HuH-7.5 (cell line): Measurements from ENCODE around the gene ZNF490.
"Not testable (repeated sequence)": the region's sequence is repeated elsewhere in the genome, so short reads cannot be mapped to it uniquely, and the experiment has no call there.

Source experiments
- DNase-seq: peaks from one replicate; pipeline ENCODE4 v3.0.0; 2011; ENCODE audit warnings: low spot score

ZNF490 gene

GRCh38 chr19:12621253-12622024 lies 10.8 kb upstream of the ZNF490 start:
- not testable (repeated sequence) for DNase-seq

DNA sequence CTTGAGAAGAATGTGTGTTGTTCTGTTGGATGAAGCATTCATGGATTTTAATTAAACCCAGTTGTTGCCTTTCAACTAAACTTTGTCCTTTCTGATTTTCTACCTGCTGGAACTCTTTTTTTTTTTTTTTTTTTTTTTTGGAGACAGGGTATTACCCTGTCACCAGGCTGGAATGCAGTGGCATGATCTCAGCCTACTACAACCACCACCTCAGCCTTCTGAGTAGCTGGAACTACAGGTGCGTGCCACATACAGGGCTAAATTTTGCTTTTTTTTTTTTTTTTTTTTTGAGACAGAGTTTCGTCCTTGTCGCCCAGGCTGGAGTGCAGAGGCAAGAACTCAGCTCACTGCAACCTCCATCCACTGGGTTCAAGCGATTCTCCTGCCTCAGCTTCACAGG lies 7.0 kb upstream of the ZNF490 start:
- DNase-seq, result no peak

DNA sequence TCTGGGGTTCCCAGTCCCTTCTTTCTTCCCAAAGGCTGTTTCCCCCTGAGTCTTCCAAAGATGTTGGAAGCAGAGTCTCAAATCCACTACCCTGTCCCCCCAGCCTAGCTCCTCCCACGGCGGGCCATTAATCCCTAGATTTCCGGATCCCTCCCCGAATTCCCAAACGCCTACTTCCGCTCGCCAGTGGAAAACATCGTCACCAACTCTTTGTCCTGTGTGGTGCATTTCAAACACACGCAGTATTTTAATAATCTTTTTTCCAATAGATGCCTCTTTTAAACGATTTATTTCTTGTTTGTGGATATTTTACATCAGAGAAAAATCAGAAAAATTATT lies 717 bp upstream of the ZNF490 start:
- DNase-seq, result peak; percentile 82

DNA sequence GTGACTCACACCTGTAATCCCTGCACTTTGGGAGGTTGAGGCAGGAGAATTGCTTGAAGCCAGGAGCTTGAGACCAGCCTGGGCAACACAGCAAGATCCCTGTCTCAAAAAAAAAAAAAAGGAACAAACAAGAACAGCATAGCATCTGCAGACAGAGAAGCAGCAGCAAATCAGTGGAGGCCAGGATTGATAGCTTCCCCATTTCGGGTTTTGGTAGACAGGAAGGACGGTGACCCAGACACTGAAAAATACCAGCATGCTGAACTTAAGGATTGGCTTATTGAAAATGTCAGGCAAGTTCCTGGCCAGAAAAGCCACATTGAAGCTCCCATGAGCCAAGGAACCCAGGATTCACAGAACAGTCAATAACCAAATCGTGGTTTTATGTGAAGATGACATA lies 3.0 kb downstream of the ZNF490 start:
- no peak for DNase-seq

DNA sequence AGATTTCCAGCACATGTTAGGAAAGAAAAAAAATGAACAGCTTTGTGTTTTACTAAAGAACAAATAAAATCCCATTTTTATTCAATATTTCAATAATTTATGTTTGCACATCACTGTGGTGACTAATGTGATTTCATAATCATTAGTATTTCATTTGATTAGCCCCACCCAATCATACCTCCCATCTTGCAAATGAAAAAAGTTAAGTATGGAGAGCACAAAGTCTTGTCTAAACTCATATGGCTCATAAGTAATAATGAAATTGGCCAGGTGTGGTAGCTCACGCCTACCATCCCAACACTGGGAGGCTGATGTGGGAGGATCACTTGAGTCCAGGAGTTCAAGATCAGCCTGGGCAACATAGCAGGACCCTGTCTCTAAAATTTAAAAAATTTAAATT lies 3.8 kb downstream of the ZNF490 start:
- DNase-seq, result no peak

DNA sequence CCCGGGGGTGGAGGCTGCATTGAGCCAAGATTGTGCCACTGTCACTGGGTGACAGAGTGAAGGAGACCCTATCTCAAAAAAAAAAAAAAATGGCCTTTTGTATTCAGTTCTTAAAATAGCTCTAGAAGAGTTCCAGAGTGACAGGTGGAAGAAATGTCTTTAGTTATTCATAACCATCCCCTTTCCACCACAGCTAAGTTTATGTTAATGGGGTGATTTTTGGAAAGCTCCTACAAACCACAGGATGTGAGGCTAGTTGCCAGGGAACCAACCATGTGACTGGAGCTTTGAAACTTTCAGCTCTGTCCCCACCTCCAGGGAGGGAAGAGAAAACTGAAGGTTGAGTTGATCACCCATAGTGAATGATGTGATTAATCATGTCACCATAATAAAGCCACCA lies 6.9 kb downstream of the ZNF490 start:
- DNase-seq, result no peak

GRCh38 chr19:12597594-12597993 lies 13.0 kb downstream of the ZNF490 start:
- no peak for DNase-seq

GRCh38 chr19:12596927-12597548 lies 13.6 kb downstream of the ZNF490 start:
- peak; percentile 80 for DNase-seq

DNA sequence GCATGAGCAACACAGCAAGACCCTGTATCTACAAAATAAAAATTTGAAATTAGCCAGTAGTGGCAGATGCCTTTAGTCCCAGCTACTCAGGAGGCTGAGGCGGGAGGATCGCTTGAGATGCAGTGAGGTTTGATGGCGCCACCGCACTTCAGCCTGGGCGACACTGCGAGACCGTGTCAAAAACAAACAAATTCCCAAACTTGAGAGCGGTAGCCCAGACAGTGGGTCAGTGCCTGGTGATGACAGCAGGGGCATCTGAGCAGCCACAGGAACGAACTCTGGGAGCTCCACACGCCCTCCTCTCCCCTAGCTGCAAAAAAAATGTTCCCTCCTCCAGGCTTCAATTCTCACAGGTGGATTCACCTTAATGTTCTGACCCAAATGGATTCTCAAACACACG lies 14.1 kb downstream of the ZNF490 start:
- DNase-seq, result peak; percentile 45

DNA sequence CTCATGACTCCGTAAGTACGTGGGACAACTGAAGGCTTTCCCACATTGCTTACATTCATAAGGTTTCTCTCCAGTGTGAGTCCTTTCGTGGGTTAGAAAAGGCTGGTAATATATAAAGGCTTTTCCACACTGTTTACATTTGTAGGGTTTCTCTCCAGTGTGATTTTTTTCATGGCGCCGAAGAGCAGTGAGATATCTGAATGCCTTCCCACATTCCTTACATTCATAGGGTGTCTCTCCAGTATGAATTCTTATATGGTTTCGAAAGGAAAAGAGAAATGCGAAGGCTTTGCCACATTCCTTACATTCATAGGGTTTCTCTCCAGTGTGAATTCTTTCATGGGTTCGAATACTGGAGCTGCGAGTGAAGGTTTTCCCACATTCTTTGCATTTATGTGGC lies 29.5 kb downstream of the ZNF490 start:
- DNase-seq, result no peak

- no peak for DNase-seq
Measured at GRCh38 chr19:12580180-12580694, 30.4 kb downstream of the ZNF490 start.

DNA sequence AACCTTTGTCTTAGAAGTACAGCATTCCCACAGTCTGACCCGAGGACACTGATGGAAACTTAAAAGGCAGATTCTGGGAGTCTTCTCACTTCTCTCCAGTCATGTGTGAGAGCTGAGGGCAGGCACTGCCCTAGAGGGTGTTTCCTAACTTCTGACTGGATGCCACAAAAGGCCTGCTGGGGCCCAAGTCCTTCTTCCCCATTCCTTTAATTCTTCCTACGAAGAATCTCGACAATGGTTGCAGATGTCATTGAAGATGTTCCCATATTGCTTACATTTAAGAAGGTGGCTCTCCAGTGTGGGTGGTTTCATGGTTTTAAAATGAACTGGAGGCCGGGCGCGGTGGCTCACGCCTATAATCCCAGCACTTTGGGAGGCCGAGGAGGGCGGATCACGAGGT lies 32.0 kb downstream of the ZNF490 start:
- DNase-seq, result no peak

DNA sequence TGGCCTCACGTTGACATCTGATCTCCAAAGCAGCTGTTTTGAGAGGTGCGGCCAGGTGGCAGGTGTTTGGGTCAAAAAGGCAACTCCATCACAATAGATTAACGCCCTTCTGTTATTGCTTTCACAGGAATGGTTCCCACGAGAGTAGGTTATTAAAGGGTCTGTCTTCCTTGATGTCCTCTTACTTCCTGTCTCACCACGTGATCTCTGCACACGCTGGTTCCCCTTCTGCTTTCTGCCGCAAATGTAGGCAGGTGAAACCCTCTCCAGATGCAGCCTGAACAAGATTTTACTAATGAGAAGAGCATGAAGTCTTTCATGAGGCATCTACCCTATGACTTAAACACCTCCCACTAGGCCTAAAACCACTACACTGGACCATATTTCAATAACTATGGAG lies 36.6 kb downstream of the ZNF490 start:
- DNase-seq, result no peak

DNA sequence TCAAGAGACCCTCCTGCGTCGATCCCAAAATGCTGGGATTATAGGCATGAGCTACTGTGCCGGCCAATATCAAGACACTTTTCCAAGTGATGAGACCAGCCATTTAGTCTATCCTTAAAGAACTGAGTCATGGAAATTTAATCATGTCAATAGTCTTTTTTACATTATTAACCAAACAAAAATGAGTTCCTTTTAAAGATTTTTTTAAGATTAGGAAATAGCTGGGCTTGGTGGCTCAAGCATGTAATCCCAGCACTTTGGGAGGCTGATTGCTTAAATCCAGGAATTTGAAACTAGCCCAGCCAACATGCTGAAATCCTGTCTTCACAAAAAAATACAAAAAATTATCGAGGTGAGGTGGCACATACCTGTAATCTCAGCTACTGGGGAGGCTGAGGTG lies 42.7 kb downstream of the ZNF490 start:
- DNase-seq, result no peak

GRCh38 chr19:12566380-12566779 lies 44.2 kb downstream of the ZNF490 start:
- not testable (repeated sequence) for DNase-seq

DNA sequence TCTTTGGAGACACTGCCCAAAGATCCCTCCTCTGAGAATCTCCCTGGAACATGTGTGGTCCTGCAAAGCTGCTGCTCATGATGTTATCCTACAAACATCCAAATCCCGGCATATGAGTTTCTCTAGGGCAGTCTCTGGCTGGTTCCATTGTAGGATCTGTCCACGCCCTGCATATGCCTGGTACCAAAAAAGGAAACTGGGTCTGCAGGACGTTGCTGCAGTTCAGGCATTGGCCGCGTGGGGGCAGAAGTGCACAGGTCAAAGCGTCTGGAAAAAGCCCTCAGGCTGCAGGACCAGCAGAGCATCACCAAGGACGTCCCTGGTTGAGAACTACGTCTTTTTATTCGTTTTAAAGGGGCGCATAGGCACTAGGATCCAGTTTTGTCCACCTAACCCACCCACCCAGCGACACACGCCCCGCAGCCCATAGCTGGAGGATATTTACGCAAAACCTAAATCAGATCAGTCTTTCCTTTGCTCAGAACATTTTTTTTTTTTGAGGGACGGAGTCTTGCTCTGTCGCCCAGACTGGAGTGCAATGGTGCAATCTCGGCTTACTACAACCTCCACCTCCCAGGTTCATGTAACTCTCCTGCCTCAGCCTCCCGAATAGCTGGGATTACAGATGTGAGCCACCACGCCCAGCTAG lies 46.5 kb downstream of the ZNF490 start:
- DNase-seq, result peak; percentile 87

DNA sequence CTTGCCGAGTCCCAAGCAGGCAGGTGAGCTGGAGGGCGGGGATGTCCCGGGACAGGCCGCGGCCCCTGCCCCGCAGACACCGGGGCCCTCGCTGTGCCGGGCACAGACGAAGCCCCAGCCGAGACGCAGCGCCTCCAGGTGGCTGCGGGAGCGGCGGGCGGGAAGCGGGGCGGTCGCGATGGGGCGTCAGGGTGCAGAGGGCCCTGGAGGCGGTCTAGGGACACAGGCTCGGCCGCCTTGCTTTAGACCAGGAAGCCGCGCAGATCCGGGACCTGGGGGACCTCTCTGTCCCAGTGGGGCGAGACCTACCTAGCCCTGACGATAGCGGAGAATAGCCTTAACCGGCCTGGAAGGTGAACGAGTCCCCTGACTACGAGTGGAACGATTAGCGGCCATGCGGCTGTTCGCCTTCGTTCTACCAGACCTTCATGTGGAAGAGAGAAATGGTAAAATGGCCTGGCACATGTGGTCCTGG lies 55.1 kb downstream of the ZNF490 start:
- no peak for DNase-seq

GRCh38 chr19:12551060-12551832 lies 59.4 kb downstream of the ZNF490 start, which contains the start of gene ZNF564:
ZNF564 (minus strand) TSS chr19:12551482; CDS start chr19:12551332, 150 bp downstream.
- DNase-seq, result peak; percentile 97

DNA sequence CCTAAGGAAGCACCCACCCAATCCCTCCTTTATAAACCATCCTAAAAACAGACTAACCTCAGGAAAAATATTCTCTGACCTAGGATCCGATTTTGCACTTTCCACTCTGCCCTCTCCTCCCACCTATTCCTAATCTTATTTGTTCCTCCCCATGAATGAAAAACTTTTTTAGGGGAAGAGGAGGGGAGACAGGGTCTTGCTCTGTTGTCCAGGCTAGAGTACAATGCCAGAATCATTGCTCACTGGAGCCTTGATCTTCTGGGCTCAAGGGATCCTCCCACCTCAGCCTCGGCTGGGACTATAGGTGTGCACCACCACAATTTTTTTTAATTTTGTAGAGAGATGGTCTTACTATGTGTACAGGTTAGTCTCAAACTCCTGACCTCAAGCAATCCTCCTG lies 63.7 kb downstream of the ZNF490 start:
- DNase-seq, result no peak

DNA sequence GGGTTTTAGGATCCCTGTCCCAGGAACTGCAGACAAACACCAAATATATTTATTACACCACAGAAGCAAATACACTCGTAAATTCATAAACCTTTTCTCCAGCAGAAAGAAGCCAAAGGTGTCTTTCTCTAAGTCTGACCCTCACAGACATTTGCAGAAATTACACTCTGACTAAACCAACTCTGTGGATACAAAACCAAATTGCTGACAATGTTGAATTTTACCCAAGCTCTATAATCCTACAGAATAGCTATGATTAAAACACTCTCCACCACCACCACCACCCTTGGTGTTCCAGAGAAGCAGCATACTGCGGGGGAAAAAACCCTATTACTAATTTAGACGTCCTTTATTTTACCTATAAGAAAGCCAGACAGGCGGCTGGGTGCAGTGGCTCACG lies 64.5 kb downstream of the ZNF490 start:
- no peak for DNase-seq

GRCh38 chr19:12545267-12545666 lies 65.3 kb downstream of the ZNF490 start:
- DNase-seq, result no peak

- DNase-seq, result no peak
Measured at GRCh38 chr19:12544401-12544876, 66.2 kb downstream of the ZNF490 start.
